SK-N-MC (cell line): ENCODE data around the gene AP3B1.

Experiments
- DNase-seq: peaks from one replicate; pipeline ENCODE4 v3.0.0-alpha.2; 2011; ENCODE audit warnings: low read depth, low spot score
- H3K27ac ChIP-seq: fragments of 200-600 bp; sonication (generic); 2 replicates; pipeline ENCODE4 v1.5.1; 2016; ENCODE audit warnings: mixed run types
- H3K36me3 ChIP-seq: fragments of 200-600 bp; sonication (generic); 2 replicates; pipeline ENCODE4 v1.6.1; 2017; ENCODE audit warnings: antibody characterized with exemption, low read length, mixed read lengths; ENCODE audit not compliant: insufficient read depth
- H3K4me3 ChIP-seq: fragments of 200-600 bp; sonication (generic); 2 replicates; pipeline ENCODE4 v1.5.1; 2016
- H3K9ac ChIP-seq: fragments of 200-600 bp; sonication (generic); 2 replicates; pipeline ENCODE4 v1.8.0; 2017; ENCODE audit warnings: mixed run types, mixed read lengths; ENCODE audit not compliant: insufficient read length
- H3K9me3 ChIP-seq: fragments of 200-600 bp; sonication (generic); 2 replicates; pipeline ENCODE4 v1.6.1; 2017; ENCODE audit warnings: low read depth, mild to moderate bottlenecking, antibody characterized with exemption, low read length, moderate library complexity, mixed read lengths
- EZH2 ChIP-seq: fragments of 200-600 bp; sonication (generic); IDR thresholded peaks from one replicate; pipeline ENCODE4 v1.6.1; 2017; ENCODE audit warnings: antibody characterized with exemption
- FOXP2 ChIP-seq: optimal IDR thresholded peaks from 2 replicates; pipeline ENCODE3; 2011; ENCODE audit warnings: mild to moderate bottlenecking, moderate library complexity; ENCODE audit not compliant: insufficient read depth; ENCODE audit errors: extremely low read length, control extremely low read depth
- POLR2AphosphoS5 ChIP-seq: IDR thresholded peaks from 2 replicates; pipeline ENCODE4 v1.6.1; 2012; ENCODE audit warnings: mild to moderate bottlenecking, low read depth, low read length, borderline replicate concordance

Gene AP3B1

DNA sequence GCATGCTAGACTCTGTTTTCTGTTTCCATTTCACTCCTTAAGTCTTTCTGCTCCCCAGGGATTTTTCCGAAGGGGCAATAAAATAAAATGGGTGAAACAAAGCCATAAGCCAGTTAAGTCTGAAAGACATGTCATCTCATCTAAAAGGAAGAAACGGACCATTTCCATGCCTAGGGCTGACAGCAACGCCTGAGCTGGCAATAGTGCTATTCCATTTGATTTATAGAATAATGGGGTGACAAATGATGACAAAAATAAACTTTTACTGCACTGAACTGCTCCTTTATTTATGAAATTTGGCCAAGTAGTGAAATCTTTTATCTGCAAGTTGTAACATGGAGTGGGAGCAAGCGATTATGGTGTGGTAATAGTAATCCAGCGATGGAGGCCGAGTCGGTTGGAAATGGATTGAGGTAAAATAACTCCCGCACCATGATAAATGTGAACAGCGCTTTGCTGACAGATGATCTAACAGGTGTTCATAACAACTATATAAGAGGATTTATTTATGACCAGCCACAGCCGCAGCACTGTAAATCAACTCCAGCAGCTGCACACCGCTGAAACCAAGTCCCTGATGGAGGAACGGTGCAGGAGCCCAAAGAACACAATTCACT, 298.6 kb downstream of the AP3B1 start:
- Histone ChIP-seq H3K9ac (no peak overlapping the region), H3K4me3 (no peak overlapping the region), H3K27ac (no peak overlapping the region), H3K9me3 (no peaks in the 10 kb centered on the region), H3K36me3 (no peaks in the 10 kb centered on the region)
- no peak for TF ChIP-seq POLR2AphosphoS5
- TF ChIP-seq EZH2 = no peak
- no peak for TF ChIP-seq FOXP2
- DNase-seq = no peak

DNA sequence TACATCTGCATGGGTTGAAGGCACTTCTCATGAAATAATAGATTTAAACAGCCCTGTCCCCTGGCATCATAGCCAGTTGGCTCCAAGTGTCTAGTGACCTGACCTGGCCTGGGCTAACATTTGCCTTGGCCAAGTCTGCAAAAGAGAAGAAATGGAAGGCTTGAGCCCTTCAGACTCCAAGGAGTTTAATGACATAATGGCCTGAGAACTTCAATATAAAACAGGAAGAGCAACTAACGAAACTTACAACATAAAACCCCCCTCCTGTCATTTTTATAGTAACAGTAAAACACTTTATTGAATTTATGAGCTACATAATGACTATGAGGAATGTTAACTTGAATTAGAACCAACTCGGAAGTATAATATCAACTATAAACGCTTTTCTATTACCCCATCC, 299.6 kb downstream of the AP3B1 start:
- Histone ChIP-seq H3K9me3 (no peaks in the 10 kb centered on the region), H3K36me3 (no peaks in the 10 kb centered on the region), H3K9ac (no peak overlapping the region), H3K4me3 (no peak overlapping the region), H3K27ac (no peak overlapping the region)
- DNase-seq = no peak
- TF ChIP-seq FOXP2 (no peak), EZH2 (no peak), POLR2AphosphoS5 (no peak)

DNA sequence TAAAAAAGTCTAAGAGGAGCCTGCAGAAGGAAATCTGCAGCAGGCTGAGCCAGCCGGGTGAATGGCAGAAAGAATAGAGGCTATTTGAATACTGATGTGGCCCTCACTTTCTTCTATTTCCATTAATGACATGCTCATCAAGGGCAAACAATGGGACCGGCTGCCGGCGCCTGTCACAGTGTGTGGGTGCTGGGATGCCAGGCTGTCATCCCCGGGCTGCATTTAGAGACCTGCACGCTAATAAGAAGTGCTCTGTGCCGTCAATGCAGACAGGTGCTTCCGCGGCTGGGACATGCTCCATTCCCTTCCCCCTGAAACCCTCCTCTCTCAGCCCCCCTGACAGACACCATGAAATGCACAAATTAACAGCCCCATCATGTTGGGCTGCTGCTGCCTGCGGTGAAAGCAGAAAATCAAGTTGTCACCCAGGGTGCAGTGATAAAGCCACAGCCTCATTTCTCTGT, 300.6 kb downstream of the AP3B1 start:
- Histone ChIP-seq H3K9ac (no peak overlapping the region), H3K36me3 (no peaks in the 10 kb centered on the region), H3K4me3 (no peak overlapping the region), H3K27ac (no peak overlapping the region), H3K9me3 (no peaks in the 10 kb centered on the region)
- DNase-seq = no peak
- TF ChIP-seq POLR2AphosphoS5 (no peak), EZH2 (no peak), FOXP2 (no peak)

DNA sequence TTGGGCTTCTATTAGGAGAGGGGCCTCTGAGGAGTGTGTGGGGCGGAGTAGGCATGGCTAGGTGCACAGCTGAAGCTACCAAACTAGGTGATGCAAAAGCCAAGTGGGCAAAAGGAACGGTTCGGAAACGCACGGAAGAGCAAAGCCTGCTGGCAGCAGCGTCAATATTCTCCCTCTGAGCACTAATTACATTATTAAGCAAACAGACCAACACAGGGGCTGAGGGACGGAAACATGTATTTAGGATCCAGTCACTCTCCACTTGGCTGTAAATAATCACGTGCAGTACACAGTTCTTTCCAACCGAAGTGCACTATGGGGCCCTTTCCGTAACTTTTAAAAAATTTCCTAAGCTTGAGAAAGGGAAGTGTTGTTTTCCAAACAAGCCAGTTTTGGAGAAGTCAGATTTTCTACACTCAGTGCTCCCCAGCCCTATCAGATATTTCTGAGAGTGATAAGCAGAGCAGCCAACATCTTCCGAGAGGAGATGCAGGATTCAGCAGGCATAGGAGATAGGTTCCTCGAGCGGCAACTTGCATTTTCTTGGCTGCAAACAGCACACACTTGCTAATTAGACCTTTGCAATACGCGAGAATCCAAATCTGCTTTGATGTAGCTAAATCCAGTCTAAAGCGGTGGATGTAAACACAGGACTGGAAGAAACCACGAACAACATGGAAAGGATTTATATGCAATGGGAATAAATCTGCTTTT, 301.2 kb downstream of the AP3B1 start:
- Histone ChIP-seq H3K9me3 (no peaks in the 10 kb centered on the region), H3K27ac (no peak overlapping the region), H3K36me3 (no peaks in the 10 kb centered on the region), H3K4me3 (no peak overlapping the region), H3K9ac (no peak overlapping the region)
- no peak for DNase-seq
- TF ChIP-seq FOXP2 (no peak), EZH2 (no peak), POLR2AphosphoS5 (no peak)

DNA sequence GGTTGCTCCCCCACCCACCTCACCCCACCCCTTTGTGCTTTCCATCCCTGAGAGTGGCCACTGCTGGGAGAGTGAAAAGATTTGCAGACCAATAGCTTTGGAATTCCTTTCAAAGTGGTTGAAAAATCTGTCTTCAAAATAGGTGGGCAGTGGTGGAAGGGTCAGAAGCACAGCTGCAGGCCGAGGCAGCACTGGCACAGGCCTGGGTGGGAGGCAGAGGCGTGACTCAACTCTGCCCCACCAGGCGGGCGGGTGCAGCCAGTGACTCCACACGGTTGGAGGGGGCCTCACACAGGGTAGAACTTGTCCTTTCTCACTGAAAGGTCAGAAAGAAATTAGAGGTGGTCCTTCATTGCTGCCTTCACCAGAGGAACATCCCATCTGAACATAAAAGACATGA, 303.4 kb downstream of the AP3B1 start:
- TF ChIP-seq POLR2AphosphoS5 (no peak), FOXP2 (no peak), EZH2 (no peak)
- Histone ChIP-seq H3K9me3 (no peaks in the 10 kb centered on the region), H3K27ac (no peak overlapping the region), H3K4me3 (no peak overlapping the region), H3K9ac (no peak overlapping the region), H3K36me3 (no peaks in the 10 kb centered on the region)
- DNase-seq = no peak

DNA sequence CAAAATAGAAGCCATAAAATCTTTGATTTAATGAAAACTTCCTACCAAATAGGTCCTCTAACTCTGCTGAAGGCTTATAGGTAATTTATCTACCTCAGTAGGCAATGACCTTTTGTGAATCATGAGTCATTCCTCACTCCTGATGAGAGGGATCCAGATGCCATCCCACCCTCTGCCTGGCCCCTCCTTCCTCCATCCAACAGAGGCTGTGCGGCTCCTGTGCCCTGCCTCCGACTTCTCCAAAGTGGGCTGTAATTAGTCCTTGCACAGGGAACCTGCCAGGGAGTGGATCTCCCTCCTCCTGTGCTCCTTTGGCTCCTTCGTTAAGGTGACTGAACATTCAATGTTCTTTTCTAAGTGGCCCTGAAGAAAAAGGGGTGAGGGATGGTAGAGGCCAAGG, 304.5 kb downstream of the AP3B1 start:
- no peak overlapping the region for H3K27ac ChIP-seq
- no peaks in the 10 kb centered on the region for H3K9me3 ChIP-seq
- no peak overlapping the region for H3K9ac ChIP-seq
- no peaks in the 10 kb centered on the region for H3K36me3 ChIP-seq
- no peak for DNase-seq
- TF ChIP-seq FOXP2 (no peak), EZH2 (no peak), POLR2AphosphoS5 (no peak)
- H3K4me3 ChIP-seq = no peak overlapping the region

DNA sequence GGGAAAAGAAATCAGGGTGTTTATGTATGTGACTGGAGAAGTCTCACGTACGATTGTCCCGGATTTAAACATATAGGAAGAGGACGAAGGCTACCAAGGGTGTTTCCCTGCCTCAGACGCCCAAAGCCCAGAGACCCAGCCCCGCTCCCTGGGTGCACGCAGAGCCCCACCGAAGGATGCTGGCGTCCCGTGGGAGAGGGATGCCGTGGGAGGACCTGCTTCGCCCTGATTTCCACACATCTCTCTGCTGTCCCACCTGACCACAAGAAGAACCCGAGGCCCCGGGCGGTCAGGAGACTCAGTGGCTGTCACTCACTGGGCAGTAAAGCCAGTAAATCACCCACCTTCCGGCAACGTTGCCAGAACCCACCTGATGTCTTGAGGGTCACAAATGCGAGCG, 306.5 kb downstream of the AP3B1 start:
- H3K9ac ChIP-seq = no peak overlapping the region
- TF ChIP-seq EZH2 (no peak), POLR2AphosphoS5 (no peak), FOXP2 (no peak)

DNA sequence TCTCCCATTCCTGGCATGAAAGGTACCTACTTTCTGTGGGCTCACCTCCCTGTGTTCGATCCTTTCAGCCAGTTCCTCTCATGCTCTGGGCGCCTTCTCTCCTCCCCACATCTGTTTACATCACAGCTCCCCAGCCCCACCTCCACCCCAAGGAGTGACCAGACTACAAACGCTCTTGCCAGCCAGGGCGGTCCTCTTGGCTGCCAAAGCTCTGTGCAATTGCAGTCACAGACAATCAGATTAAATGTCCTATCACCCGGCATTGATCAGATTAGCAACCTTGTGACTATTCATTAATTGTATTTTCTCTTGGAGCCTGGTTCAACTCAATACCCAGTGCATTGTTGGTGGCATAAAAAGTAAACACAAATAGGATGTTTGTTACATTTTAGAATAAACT, 307.2 kb downstream of the AP3B1 start:
- no peak overlapping the region for H3K27ac ChIP-seq
- TF ChIP-seq EZH2 (no peak), FOXP2 (no peak), POLR2AphosphoS5 (no peak)
- DNase-seq = no peak

More for the DNA sequence above, 306.5 kb downstream of the AP3B1 start:
- Histone ChIP-seq H3K27ac (no peak overlapping the region), H3K36me3 (no peaks in the 10 kb centered on the region), H3K4me3 (no peak overlapping the region), H3K9me3 (no peaks in the 10 kb centered on the region)
- no peak for DNase-seq

More for the DNA sequence above, 307.2 kb downstream of the AP3B1 start:
- Histone ChIP-seq H3K9ac (no peak overlapping the region), H3K9me3 (no peaks in the 10 kb centered on the region), H3K4me3 (no peak overlapping the region), H3K36me3 (no peaks in the 10 kb centered on the region)
